ENCODE results near the gene ADAMTS12. TPM values are rescaled to one million over a fixed set of nuclear protein-coding genes. Genes with fewer than 3 reads are reported as not detected.

Gene ADAMTS12
- total and polyA plus RNA-seq, 4 donors = 0.49 to 6.4 (median 2.3) TPM

- H3K9me3 ChIP-seq (ENCODE audit: control insufficient read depth in 4 of 4, low read length in 3 of 4) = no peaks in the 10 kb centered on the region
Measured at GRCh38 chr5:33475706-33476105, 416.1 kb downstream of the ADAMTS12 start.

GRCh38 chr5:33474931-33475499, 416.8 kb downstream of the ADAMTS12 start:
- no peak overlapping the region for H3K4me3 ChIP-seq (ENCODE audit: low read depth in 1 of 3, low read length in 3 of 3)
- H3K36me3 ChIP-seq (ENCODE audit: control insufficient read depth in 4 of 4, insufficient read depth in 3 of 4, low read depth in 1 of 4, low read length in 3 of 4) = peaks cover 2 to 58% (median 34%) of the 10 kb centered on the region in 4 donors
- no peaks in the 10 kb centered on the region for H3K27me3 ChIP-seq (ENCODE audit: control insufficient read depth in 4 of 4, insufficient read depth in 4 of 4, low read length in 3 of 4)
- H3K9me3 ChIP-seq (ENCODE audit: control insufficient read depth in 4 of 4, low read length in 3 of 4) = no peaks in the 10 kb centered on the region
- WGBS = 98% methylated on average over 3 of the region's 3 CpGs
- no peaks in the 10 kb centered on the region for H3K4me1 ChIP-seq (ENCODE audit: control insufficient read depth in 4 of 4, insufficient read depth in 4 of 4, low read length in 3 of 4)
- no peak overlapping the region for H3K9ac ChIP-seq (ENCODE audit: low read depth in 1 of 2, low read length in 2 of 2)
- no peak for DNase-seq (ENCODE audit: low spot score)
- no peak overlapping the region for H3K27ac ChIP-seq (ENCODE audit: low read depth in 1 of 2, low read length in 2 of 2)
- TF ChIP-seq YY1 (IDR thresholded peaks at IDR 0.05) (no peak), RAD21 (IDR thresholded peaks at IDR 0.05) (no peak), MAX (IDR thresholded peaks at IDR 0.05) (no peak), ZBTB33 (IDR thresholded peaks at IDR 0.05) (no peak), GABPA (IDR thresholded peaks at IDR 0.05 in 1 of 2, conservative IDR thresholded peaks at IDR 0.05 in 1 of 2) (no peak), EGR1 (IDR thresholded peaks at IDR 0.05; ENCODE audit: low read depth in 2 of 2) (no peak), TAF1 (conservative IDR thresholded peaks at IDR 0.05) (no peak), FOXA1 (IDR thresholded peaks at IDR 0.05) (no peak), JUND (IDR thresholded peaks at IDR 0.05) (no peak), RXRA (IDR thresholded peaks at IDR 0.05) (no peak), CTCF (IDR thresholded peaks at IDR 0.05; ENCODE audit: low read depth, low read length, missing input control) (no peak), FOXA2 (IDR thresholded peaks at IDR 0.05) (no peak), ATF3 (IDR thresholded peaks at IDR 0.05) (no peak), HNF4A (conservative IDR thresholded peaks at IDR 0.05) (no peak), NR2F2 (IDR thresholded peaks at IDR 0.05) (no peak), REST (IDR thresholded peaks at IDR 0.05) (no peak), SP1 (IDR thresholded peaks at IDR 0.05) (no peak), HNF4G (IDR thresholded peaks at IDR 0.05) (no peak)

More at GRCh38 chr5:33475706-33476105, 416.1 kb downstream of the ADAMTS12 start:
- Histone ChIP-seq H3K36me3 (ENCODE audit: control insufficient read depth in 4 of 4, insufficient read depth in 3 of 4, low read depth in 1 of 4, low read length in 3 of 4) (peaks cover 2 to 51% (median 28%) of the 10 kb centered on the region in 4 donors), H3K27me3 (ENCODE audit: control insufficient read depth in 4 of 4, insufficient read depth in 4 of 4, low read length in 3 of 4) (no peaks in the 10 kb centered on the region), H3K9ac (ENCODE audit: low read depth in 1 of 2, low read length in 2 of 2) (no peak overlapping the region), H3K4me1 (ENCODE audit: control insufficient read depth in 4 of 4, insufficient read depth in 4 of 4, low read length in 3 of 4) (no peaks in the 10 kb centered on the region), H3K27ac (ENCODE audit: low read depth in 1 of 2, low read length in 2 of 2) (no peak overlapping the region), H3K4me3 (ENCODE audit: low read depth in 1 of 3, low read length in 3 of 3) (no peak overlapping the region)
- TF ChIP-seq ATF3 (IDR thresholded peaks at IDR 0.05) = no peak
- no peak for TF ChIP-seq RAD21 (IDR thresholded peaks at IDR 0.05)
- no peak for TF ChIP-seq NR2F2 (IDR thresholded peaks at IDR 0.05)
- TF ChIP-seq YY1 (IDR thresholded peaks at IDR 0.05) = no peak
- TF ChIP-seq SP1 (IDR thresholded peaks at IDR 0.05) = no peak
- no peak for TF ChIP-seq RXRA (IDR thresholded peaks at IDR 0.05)
- no peak for TF ChIP-seq TAF1 (conservative IDR thresholded peaks at IDR 0.05)
- TF ChIP-seq ZBTB33 (IDR thresholded peaks at IDR 0.05) = no peak
- WGBS = 95% methylated on average over 5 of the region's 5 CpGs
- DNase-seq (ENCODE audit: low spot score) = no peak

Measured in liver (tissue), 9 donors.